HFF-Myc (cell line): ENCODE results near the gene NAA50.

Experiments
- DNase-seq: peaks from one replicate; pipeline ENCODE4 v3.0.0-alpha.2; 2011; ENCODE audit warnings: low read depth; ENCODE audit errors: extremely low read depth
- H3K4me3 ChIP-seq: replicated peaks from 2 replicates; pipeline ENCODE4 v1.5.1; 2011; ENCODE audit warnings: low read depth, mild to moderate bottlenecking, control low read depth, low read length
- TF ChIP-seq, protein P1 (sequence below): IDR thresholded peaks from 2 replicates; pipeline ENCODE4 v1.5.1; 2012; ENCODE audit warnings: mild to moderate bottlenecking, low read depth, low read length, control low read depth; ENCODE audit errors: missing control alignments

Gene NAA50

GRCh38 chr3:113695431-113695785 is 50.6 kb downstream of the NAA50 start:
- DNase-seq, result no peak
- TF ChIP-seq, protein P1, sequence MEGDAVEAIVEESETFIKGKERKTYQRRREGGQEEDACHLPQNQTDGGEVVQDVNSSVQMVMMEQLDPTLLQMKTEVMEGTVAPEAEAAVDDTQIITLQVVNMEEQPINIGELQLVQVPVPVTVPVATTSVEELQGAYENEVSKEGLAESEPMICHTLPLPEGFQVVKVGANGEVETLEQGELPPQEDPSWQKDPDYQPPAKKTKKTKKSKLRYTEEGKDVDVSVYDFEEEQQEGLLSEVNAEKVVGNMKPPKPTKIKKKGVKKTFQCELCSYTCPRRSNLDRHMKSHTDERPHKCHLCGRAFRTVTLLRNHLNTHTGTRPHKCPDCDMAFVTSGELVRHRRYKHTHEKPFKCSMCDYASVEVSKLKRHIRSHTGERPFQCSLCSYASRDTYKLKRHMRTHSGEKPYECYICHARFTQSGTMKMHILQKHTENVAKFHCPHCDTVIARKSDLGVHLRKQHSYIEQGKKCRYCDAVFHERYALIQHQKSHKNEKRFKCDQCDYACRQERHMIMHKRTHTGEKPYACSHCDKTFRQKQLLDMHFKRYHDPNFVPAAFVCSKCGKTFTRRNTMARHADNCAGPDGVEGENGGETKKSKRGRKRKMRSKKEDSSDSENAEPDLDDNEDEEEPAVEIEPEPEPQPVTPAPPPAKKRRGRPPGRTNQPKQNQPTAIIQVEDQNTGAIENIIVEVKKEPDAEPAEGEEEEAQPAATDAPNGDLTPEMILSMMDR, result no peak
- peak overlapping the region; percentile 72 for H3K4me3 ChIP-seq

DNA sequence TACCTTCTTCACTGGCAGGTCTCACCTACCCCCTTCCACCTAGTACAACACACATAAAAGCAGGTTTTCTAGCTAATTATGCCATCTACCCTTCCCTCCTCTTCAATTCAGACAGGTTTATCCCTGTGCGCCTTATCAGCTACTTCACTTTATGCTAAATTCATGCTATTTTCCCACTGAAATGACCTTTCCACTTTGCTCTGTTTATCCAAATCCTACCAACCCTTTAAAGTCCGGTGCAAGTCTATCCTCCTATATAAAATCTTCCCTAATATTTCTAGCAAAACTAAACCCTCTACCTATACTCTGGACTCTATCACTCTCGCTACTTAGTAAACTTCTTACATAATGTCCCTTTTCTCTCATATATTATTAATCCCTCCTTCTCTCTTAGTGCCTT is 55.6 kb downstream of the NAA50 start:
- no peak overlapping the region for H3K4me3 ChIP-seq
- TF ChIP-seq, protein P1, result no peak
- no peak for DNase-seq

DNA sequence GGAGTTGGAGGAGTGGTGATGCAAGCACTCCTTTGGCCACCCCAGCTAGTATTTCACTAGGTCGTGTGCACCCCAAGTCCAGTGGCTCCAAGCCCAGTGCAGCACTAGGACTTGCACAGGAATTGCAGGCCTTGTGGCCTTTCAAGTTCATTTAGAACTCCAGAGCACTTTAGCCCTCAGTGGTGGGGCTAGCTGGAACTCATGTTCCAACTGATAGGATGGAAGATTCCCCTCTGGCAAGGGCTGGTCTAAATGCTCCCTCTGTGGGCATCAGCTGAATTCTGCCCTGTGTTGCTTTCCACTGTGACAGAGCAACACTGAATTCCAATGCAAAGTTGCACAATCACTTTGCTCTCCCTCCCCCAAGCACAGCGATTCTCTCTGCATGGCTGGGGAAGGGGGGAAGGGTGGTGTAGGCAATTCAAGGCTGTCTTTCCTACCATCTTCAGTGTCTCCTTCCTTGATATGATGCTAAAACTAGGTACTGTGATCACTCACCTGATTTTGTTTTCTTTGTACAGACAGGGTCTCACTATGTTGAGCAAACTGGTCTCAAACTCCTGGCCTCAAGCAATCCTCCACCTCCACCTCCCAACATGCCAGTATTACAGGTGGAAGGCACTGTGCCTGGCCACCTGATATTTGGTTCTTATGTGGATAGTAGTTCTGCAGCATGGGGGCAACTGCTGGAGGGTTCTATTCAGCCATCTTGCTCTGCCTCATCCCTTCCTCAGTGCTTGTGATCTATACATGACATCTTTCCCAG is 59.9 kb downstream of the NAA50 start:
- DNase-seq, result no peak
- H3K4me3 ChIP-seq, result no peak overlapping the region
- TF ChIP-seq, protein P1, result no peak

DNA sequence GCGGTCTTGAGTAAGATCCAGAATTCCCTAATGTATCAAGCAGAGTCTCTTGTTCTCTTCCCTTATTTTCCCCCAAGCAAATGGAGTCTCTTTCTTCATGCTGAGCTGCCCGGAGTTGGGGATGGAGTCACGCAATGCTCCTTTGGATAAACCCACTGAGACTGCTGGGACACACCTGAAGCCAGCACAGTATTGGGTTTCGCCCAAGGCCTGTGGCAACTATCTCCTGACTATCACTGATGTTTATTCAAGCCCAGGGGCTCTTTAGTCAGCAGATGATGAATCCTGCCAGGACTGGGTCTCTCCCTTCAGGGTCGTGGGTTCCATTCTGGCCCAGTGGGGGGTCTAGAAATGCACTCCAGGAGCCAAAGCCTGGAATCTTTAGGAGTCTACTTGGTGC is 60.9 kb downstream of the NAA50 start:
- DNase-seq, result no peak
- TF ChIP-seq, protein P1, result no peak

GRCh38 chr3:113684271-113684819 is 61.7 kb downstream of the NAA50 start:
- no peak overlapping the region for H3K4me3 ChIP-seq
- TF ChIP-seq, protein P1, result no peak
- DNase-seq, result no peak

More for the DNA sequence above, 60.9 kb downstream of the NAA50 start:
- H3K4me3 ChIP-seq, result no peak overlapping the region

- TF ChIP-seq, protein P1, result no peak
These were observed 67.3 kb downstream of the NAA50 start for GRCh38 chr3:113678773-113679172.

More at GRCh38 chr3:113678773-113679172, 67.3 kb downstream of the NAA50 start:
- no peak for DNase-seq
- H3K4me3 ChIP-seq, result no peak overlapping the region
